Activated CD8-positive, alpha-beta memory T cell treated with anti-CD3 and anti-CD28 coated beads, Interleukin-2, amount 50 U/mL, for 24 hours (primary cell): ENCODE data around the gene DOCK8.

ENCODE experiments used
- DNase-seq: peaks from one replicate; pipeline ENCODE4 v3.0.0-alpha.2; 2020; ENCODE audit errors: extremely low read depth

The DOCK8 gene

GRCh38 chr9:306907-307306 is 92.2 kb downstream of the DOCK8 start:
- DNase-seq = no peak

- no peak for DNase-seq
Observed at GRCh38 chr9:311841-312240, 97.2 kb downstream of the DOCK8 start.

GRCh38 chr9:312596-313320 is 98.1 kb downstream of the DOCK8 start:
- DNase-seq = no peak

GRCh38 chr9:316382-316965 is 101.8 kb downstream of the DOCK8 start:
- DNase-seq = no peak

GRCh38 chr9:318646-319045 is 104.0 kb downstream of the DOCK8 start:
- DNase-seq = no peak

GRCh38 chr9:324971-325370 is 110.3 kb downstream of the DOCK8 start:
- no peak for DNase-seq

GRCh38 chr9:326667-327066 is 112.0 kb downstream of the DOCK8 start:
- no peak for DNase-seq

- no peak for DNase-seq
Observed at GRCh38 chr9:328453-328852, 113.8 kb downstream of the DOCK8 start.

- DNase-seq = no peak
Observed at GRCh38 chr9:331197-331596, 116.5 kb downstream of the DOCK8 start.

GRCh38 chr9:335373-335772 is 120.7 kb downstream of the DOCK8 start:
- DNase-seq = no peak

GRCh38 chr9:336039-336438 is 121.4 kb downstream of the DOCK8 start:
- no peak for DNase-seq

- no peak for DNase-seq
Observed at GRCh38 chr9:338602-339001, 123.9 kb downstream of the DOCK8 start.

GRCh38 chr9:341634-342421 is 127.2 kb downstream of the DOCK8 start:
- DNase-seq = no peak

- no peak for DNase-seq
Observed at GRCh38 chr9:343773-344172, 129.1 kb downstream of the DOCK8 start.

- no peak for DNase-seq
Observed at GRCh38 chr9:346111-346571, 131.5 kb downstream of the DOCK8 start.

- no peak for DNase-seq
Observed at GRCh38 chr9:347667-348292, 133.1 kb downstream of the DOCK8 start.

- DNase-seq = no peak
Observed at GRCh38 chr9:350384-350783, 135.7 kb downstream of the DOCK8 start.

GRCh38 chr9:351916-352315 is 137.3 kb downstream of the DOCK8 start:
- DNase-seq = no peak

GRCh38 chr9:353077-353476 is 138.4 kb downstream of the DOCK8 start:
- DNase-seq = no peak

GRCh38 chr9:354453-354852 is 139.8 kb downstream of the DOCK8 start:
- no peak for DNase-seq

GRCh38 chr9:357560-357959 is 142.9 kb downstream of the DOCK8 start:
- no peak for DNase-seq

GRCh38 chr9:362561-363273 is 148.1 kb downstream of the DOCK8 start:
- no peak for DNase-seq
